OCI-LY3 (cell line): ENCODE measurements around the gene CCDC27.

ENCODE experiments used
- EZH2phosphoT487 ChIP-seq: fragments of 200-600 bp; shearing (Covaris generic); IDR thresholded peaks from 2 replicates; pipeline ENCODE4 v1.6.1; 2018; ENCODE audit warnings: antibody characterized with exemption, mixed run types, low read depth
- TF ChIP-seq, protein P1 (sequence below): fragments of 200-600, 300-600 bp; sonication (generic); IDR thresholded peaks from 2 replicates; pipeline ENCODE4 v1.5.1; 2014; ENCODE audit warnings: antibody characterized with exemption, low read length, low read depth

GRCh38 chr1:3774276-3774945, 22.2 kb downstream of the CCDC27 start:
- TF ChIP-seq, protein P1, sequence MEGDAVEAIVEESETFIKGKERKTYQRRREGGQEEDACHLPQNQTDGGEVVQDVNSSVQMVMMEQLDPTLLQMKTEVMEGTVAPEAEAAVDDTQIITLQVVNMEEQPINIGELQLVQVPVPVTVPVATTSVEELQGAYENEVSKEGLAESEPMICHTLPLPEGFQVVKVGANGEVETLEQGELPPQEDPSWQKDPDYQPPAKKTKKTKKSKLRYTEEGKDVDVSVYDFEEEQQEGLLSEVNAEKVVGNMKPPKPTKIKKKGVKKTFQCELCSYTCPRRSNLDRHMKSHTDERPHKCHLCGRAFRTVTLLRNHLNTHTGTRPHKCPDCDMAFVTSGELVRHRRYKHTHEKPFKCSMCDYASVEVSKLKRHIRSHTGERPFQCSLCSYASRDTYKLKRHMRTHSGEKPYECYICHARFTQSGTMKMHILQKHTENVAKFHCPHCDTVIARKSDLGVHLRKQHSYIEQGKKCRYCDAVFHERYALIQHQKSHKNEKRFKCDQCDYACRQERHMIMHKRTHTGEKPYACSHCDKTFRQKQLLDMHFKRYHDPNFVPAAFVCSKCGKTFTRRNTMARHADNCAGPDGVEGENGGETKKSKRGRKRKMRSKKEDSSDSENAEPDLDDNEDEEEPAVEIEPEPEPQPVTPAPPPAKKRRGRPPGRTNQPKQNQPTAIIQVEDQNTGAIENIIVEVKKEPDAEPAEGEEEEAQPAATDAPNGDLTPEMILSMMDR, result no peak
- TF ChIP-seq EZH2phosphoT487, result no peak
